UCSD-AML1 (cell line): ENCODE data around the gene INTS4.
"Not testable (repeated sequence)": the region's sequence is repeated elsewhere in the genome, so short reads cannot be mapped to it uniquely, and the experiment has no call there.

Source experiments
- DNase-seq: peaks from one replicate; lab custom pipeline; 2025; ENCODE audit not compliant: unreplicated experiment; lab: John Stamatoyannopoulos, UW

The INTS4 gene

GRCh38 chr11:77994434-77995362, at the start of gene INTS4:
INTS4 (minus strand) TSS chr11:77994668; CDS start chr11:77994643, 25 bp downstream.
- peak; percentile 100 for DNase-seq

- no peak for DNase-seq
Measured at GRCh38 chr11:78041843-78042440, 47.5 kb upstream of the INTS4 start.

GRCh38 chr11:78041380-78041719, 46.9 kb upstream of the INTS4 start:
- DNase-seq, result not testable (repeated sequence)

GRCh38 chr11:78040691-78041379, 46.4 kb upstream of the INTS4 start:
- DNase-seq, result no peak

- DNase-seq, result peak; percentile 75
Measured at GRCh38 chr11:78039919-78040671, 45.6 kb upstream of the INTS4 start.

GRCh38 chr11:78039391-78039918, 45.0 kb upstream of the INTS4 start:
- no peak for DNase-seq

GRCh38 chr11:78038697-78039313, 44.3 kb upstream of the INTS4 start:
- no peak for DNase-seq

GRCh38 chr11:78037825-78038620, 43.6 kb upstream of the INTS4 start:
- DNase-seq, result no peak

GRCh38 chr11:78037056-78037455, 42.6 kb upstream of the INTS4 start:
- DNase-seq, result no peak

GRCh38 chr11:78036313-78036712, 41.8 kb upstream of the INTS4 start:
- no peak for DNase-seq

- no peak for DNase-seq
Measured at GRCh38 chr11:78034623-78035022, 40.2 kb upstream of the INTS4 start.

- no peak for DNase-seq
Measured at GRCh38 chr11:78033040-78033439, 38.6 kb upstream of the INTS4 start.

- no peak for DNase-seq
Measured at GRCh38 chr11:78032090-78032489, 37.6 kb upstream of the INTS4 start.

GRCh38 chr11:78031629-78032028, 37.2 kb upstream of the INTS4 start:
- DNase-seq, result no peak

GRCh38 chr11:78030429-78031325, 36.2 kb upstream of the INTS4 start:
- no peak for DNase-seq

- DNase-seq, result not testable (repeated sequence)
Measured at GRCh38 chr11:78028423-78028822, 34.0 kb upstream of the INTS4 start.

GRCh38 chr11:78027759-78028158, 33.3 kb upstream of the INTS4 start:
- no peak for DNase-seq

GRCh38 chr11:78025378-78025777, 30.9 kb upstream of the INTS4 start:
- no peak for DNase-seq

GRCh38 chr11:78023426-78023825, 29.0 kb upstream of the INTS4 start:
- no peak for DNase-seq
